Daoy (cell line): ENCODE measurements around the gene VPS18. TPM values are rescaled to one million over a fixed set of nuclear protein-coding genes. Genes with fewer than 3 reads are reported as not detected.

ENCODE experiments used
- total RNA-seq: library from RNA; depleted of rRNA; stranded (reverse); fragments of >200 nt; shearing (Covaris generic); gene quantifications from 2 replicates; pipeline ENCODE4 v1.2.3, GENCODE V29; 2014; rRNA removed

Gene VPS18
- total RNA-seq, 1 experiment from 2014 or later: 23.3 TPM

Other genes starting within 250 kb of the VPS18 start
- gene RAD51, start 199.3 kb upstream of the VPS18 start, total RNA-seq: 17.9 and 18.7 TPM in 2 replicates
- 17.1 and 20.6 TPM in 2 replicates for gene RMDN3, start 139.2 kb upstream of the VPS18 start, total RNA-seq
- 9.9 and 30.6 TPM in 2 replicates for gene GCHFR, start 130.4 kb upstream of the VPS18 start, total RNA-seq
- gene C15orf62, start 124.5 kb upstream of the VPS18 start, total RNA-seq: 0.40 TPM in 1 of 2 replicates, not detected in the other
- gene ZFYVE19, start 87.4 kb upstream of the VPS18 start, total RNA-seq: 25.2 and 25.4 TPM in 2 replicates
- 30.2 and 34.9 TPM in 2 replicates for gene DNAJC17, start 87.0 kb upstream of the VPS18 start, total RNA-seq
- not detected in 2 replicates for gene PPP1R14D, start 65.7 kb upstream of the VPS18 start, total RNA-seq
- gene SPINT1, start 50.4 kb upstream of the VPS18 start, total RNA-seq: 2.6 and 3.8 TPM in 2 replicates
- 0.15 and 0.23 TPM in 2 replicates for gene RHOV, start 20.2 kb upstream of the VPS18 start, total RNA-seq
- gene DLL4, start 34.9 kb downstream of the VPS18 start, total RNA-seq: not detected in 2 replicates
- 4.4 and 4.9 TPM in 2 replicates for gene CHAC1, start 59.0 kb downstream of the VPS18 start, total RNA-seq
- 19.4 and 20.7 TPM in 2 replicates for gene INO80, start 221.8 kb downstream of the VPS18 start, total RNA-seq